ENCODE results near the gene HIGD2B.
"Not testable (repeated sequence)": the region's sequence is repeated elsewhere in the genome, so short reads cannot be mapped to it uniquely, and the experiment has no call there.

The HIGD2B gene

GRCh38 chr15:72685925-72686794 is at the start of gene HIGD2B, which contains the start of gene BBS4:
HIGD2B (minus strand) TSS chr15:72686182; CDS start chr15:72676374, 9,808 bp downstream.
BBS4 (plus strand) TSS chr15:72686207; CDS start chr15:72686228, 21 bp downstream.
- DNase-seq (ENCODE audit: low read depth) = peak; percentile 86

DNA sequence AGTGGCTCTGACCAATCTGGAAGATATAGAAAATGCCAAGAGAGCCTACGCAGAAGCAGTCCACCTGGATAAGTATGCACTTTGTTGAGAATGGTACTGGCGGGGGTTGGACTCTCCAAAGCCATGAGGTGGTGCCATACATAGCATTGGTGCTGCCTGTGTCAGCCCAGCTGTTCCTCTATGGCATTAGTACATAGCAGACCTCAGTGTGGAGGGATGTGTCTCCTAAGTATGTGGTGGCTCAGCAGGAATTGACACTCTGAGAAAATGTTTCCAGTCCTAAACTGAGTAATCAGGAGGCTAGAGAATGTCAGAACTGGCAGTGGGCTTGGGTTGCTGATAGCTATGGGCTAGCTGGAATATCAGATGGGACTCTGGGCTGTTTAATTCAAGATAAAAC is 49.1 kb upstream of the HIGD2B start:
- DNase-seq (ENCODE audit: low read depth) = no peak

- no peak for DNase-seq (ENCODE audit: low read depth)
Observed at GRCh38 chr15:72733941-72734738, 48.2 kb upstream of the HIGD2B start.

DNA sequence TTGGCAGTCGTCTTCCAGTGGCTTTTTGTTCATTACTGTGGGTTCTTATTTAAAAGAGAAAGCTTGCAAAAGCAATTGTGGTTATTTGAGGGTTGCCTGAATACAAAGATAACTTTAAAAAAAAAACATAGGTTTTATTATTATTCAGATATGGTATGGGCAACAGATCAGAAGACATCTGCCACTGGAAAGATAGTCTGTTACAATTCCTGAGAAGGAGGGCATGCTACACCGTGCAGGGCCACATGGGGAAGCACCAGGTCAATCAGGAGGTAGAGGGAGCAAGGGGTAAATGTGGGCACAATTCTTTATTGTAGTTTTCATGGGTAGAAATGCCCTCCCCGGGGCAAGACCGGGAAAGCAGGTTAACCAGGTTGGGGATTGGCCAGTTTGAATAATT is 46.5 kb upstream of the HIGD2B start:
- no peak for DNase-seq (ENCODE audit: low read depth)

DNA sequence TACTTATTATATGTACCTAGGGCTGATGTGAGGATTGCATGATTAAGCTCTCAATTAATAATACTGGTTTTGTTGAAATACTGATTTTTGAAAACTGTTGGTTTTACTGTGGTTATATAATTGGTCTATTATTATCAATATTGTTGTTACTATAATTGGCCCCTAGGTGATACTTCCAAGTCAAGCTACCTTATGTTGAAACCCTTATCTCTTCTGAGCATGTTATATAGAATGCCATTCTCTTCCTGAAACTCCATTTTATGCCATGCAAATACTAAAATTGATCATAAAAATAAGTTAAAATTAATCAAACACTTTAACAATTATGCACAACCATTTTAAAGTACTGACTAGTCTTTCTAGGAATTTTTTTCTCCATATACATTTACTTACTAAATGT is 46.1 kb upstream of the HIGD2B start:
- no peak for DNase-seq (ENCODE audit: low read depth)

DNA sequence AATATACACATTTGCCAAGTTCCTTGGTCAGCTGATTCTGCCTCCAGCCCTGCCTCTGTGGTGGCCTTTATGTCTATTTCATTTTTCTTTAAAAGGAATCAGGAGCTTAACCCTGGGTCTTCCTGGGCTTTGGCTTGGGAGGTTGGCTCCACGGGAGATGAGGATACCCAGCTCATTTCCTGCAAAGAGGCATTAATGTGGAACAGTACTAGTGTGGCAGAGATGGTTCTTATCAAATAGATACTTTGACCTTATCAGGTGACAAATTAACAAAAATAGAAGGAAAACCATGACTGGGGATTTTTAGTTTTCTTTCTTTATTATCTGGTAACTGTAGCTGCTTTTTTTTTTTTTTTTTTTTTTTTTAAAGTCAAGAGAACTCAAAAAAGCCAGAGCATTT is 42.8 kb upstream of the HIGD2B start:
- DNase-seq (ENCODE audit: low read depth) = no peak

- DNase-seq (ENCODE audit: low read depth) = peak; percentile 20
Observed at GRCh38 chr15:72728249-72728648, 42.3 kb upstream of the HIGD2B start.

- no peak for DNase-seq (ENCODE audit: low read depth)
Observed at GRCh38 chr15:72727154-72727553, 41.2 kb upstream of the HIGD2B start.

DNA sequence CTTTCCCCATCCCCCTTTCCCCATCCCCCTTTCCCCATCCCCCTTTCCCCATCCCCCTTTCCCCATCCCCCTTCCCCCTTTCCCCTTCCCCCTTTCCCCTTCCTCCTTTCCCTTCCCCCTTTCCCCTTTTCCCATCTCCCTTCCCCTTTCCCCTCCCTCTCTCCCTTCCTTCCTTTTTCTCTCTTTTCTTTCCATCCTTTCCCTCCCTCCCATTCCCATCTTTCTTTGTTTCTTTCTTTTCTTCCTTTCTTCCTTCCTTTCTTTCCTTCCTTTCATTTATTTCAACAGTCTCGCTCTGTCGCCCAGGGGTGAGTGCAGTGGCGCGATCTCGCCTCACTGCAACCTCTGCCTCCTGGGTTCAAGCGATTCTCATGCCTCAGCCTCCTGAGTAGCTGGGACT is 39.9 kb upstream of the HIGD2B start:
- not testable (repeated sequence) for DNase-seq (ENCODE audit: low read depth)

DNA sequence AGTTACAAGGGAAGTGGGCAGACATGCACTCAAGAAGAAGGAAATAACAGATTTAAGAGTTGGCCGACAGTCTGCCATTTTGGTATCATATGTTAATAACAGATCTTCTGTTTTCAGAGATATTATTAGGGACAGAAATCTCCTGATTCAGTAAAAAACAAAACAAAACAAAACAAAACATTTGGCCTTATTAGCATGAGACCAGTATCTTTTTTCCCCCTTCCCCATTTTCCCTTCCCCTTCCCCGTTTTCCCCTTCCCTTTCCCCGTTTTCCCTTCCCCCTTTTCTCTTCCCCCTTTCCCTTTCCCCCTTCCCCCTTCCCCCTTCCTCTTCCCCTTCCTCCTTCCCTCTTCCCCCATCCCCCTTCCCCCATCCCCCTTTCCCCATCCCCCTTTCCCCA is 39.5 kb upstream of the HIGD2B start:
- DNase-seq (ENCODE audit: low read depth) = no peak

- DNase-seq (ENCODE audit: low read depth) = peak; percentile 23
Observed at GRCh38 chr15:72724028-72724427, 38.0 kb upstream of the HIGD2B start.

DNA sequence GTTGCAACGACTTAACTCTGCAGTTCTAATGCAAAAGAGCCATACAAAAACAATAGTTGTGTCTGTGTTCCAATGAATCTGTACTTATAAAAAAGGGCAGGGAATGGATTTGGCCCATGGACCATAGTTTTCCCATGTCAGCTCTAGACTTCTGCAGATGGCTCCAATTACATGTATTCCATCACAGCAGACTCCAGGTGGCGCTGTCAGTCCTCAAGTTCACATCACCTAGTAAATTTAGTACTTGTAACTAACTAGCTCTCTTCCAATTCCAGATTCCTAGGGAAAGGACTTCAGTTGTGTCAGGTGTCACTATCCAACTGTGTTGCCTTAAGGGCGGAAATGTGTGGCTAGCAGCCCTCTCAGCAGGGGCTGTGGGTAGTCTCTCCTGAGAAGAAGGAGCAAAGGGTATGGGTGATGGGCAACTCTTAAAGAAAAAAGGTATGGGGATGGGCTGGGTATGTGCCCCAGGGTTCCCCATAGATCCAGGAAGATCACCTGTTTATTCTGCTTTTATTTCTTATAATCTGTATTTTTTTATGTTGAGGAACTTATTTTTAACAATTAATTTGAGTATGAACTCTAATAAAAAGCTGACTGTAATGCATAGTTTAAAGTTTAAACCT is 36.2 kb upstream of the HIGD2B start:
- peak; percentile 79 for DNase-seq (ENCODE audit: low read depth)

DNA sequence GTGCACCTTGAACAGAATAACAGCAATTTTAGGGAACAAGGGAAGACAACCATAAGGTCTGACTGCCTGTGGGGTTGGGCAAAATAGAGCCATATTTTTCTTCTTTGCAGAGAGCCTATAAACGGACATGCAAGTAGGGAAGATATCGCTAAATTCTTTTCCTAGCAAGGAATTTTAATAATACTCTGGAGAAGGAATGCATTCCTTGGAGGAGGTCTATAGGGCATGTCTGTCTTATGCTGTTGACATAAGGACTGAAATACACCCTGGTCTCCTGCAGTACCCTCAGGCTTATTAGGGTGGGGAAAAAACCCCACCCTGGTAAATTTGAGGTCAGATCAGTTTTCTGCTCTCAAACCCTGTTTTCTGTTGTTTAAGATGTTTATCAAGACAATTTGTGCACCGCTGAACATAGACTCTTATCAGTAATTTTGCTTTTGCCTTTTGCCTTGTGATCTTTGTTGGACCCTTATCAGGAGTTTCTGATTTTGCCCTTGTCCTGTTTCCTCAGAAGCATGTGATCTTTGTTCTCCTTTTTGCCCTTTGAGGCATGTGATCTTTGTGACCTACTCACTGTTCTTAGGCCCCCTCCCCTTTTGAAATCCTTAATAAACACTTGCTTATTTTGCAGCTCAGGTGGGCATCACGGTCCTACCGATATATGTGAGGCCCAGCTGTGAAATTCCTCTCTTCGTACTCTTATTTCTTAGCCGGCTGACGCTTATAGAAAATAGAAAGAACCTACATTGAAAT is 22.7 kb upstream of the HIGD2B start:
- not testable (repeated sequence) for DNase-seq (ENCODE audit: low read depth)

- DNase-seq (ENCODE audit: low read depth) = peak; percentile 30
Observed at GRCh38 chr15:72706266-72706665, 20.3 kb upstream of the HIGD2B start.

GRCh38 chr15:72700076-72700475 is 14.1 kb upstream of the HIGD2B start:
- no peak for DNase-seq (ENCODE audit: low read depth)

DNA sequence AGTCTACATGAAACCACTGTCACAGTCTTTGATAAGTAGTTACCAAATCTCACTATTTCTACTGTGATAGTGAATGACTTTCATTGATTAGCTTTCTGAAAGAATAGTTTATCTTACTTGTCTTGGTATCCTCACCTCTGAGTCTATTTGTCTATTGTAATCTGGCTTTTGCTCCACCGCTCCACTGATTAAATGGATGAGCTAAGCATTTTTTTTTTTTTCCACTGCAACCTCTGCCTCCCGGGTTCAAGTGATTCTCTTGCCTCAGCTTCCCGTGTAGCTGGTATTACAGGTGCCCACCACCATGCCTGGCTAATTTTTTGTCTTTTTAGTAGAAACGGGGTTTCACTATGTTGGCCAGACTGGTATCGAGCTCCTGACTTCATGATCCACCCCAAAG is 13.0 kb upstream of the HIGD2B start:
- DNase-seq (ENCODE audit: low read depth) = no peak

GRCh38 chr15:72690938-72691337 is 5.0 kb upstream of the HIGD2B start:
- DNase-seq (ENCODE audit: low read depth) = no peak

DNA sequence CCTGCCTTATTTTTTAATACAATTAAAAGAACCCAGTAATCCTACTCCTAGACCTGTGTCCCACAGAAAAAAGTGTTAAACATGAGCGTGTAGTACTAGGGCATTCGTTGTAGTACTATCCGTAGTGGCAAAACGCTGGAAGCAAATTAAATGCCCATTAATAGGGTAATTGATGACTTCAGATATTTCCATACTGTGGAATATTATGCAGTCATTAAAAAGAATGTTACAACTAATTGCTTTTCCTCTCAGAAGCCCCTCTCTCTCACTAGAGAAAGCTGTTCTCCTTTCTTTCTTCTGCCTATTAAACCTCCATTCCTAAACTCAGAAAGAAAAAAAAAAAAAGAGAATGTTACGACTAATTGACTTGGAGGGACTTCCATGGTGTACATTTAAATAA is 2.7 kb upstream of the HIGD2B start:
- no peak for DNase-seq (ENCODE audit: low read depth)

- DNase-seq (ENCODE audit: low read depth) = no peak
Observed at GRCh38 chr15:72685301-72685924, 569 bp downstream of the HIGD2B start.

GRCh38 chr15:72682772-72683171 is 3.2 kb downstream of the HIGD2B start:
- no peak for DNase-seq (ENCODE audit: low read depth)

DNA sequence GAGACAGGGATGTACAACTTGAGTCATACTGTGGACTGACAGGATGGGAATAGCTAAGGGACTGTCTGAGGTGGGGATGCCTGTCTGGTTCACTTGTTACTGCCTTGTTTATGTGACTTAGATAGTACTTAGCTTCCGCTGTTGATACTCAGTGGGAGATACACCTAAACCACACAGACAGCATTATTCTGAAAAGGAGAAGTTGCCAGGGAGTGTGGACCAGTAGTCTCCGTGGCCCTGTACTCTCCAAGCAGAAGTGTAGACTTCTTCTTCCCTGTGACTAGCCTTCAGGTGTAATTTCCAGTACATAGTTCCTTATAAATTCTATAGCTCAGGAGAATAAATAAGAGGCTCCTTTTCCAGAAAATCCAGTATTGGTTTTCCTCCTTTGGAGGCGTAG is 5.1 kb downstream of the HIGD2B start:
- DNase-seq (ENCODE audit: low read depth) = no peak
